ENCODE measurements around the gene CENPO.
"Not testable (repeated sequence)": the region's sequence is repeated elsewhere in the genome, so short reads cannot be mapped to it uniquely, and the experiment has no call there.

Gene CENPO

GRCh38 chr2:24833821-24834732 is 40.9 kb downstream of the CENPO start:
- Histone ChIP-seq H3K36me3 (ENCODE audit: insufficient read depth, insufficient read length, low read length) (peaks cover 27% of the 10 kb centered on the region), H3K9ac (ENCODE audit: insufficient read length, low read depth) (no peak overlapping the region), H3K9me3 (ENCODE audit: insufficient read depth, low read length) (peaks cover 6% of the 10 kb centered on the region; the same call in 1 of the 2 replicates), H3K27me3 (ENCODE audit: insufficient read depth, insufficient read length) (no peaks in the 10 kb centered on the region), H3K4me1 (ENCODE audit: insufficient read depth, insufficient read length) (peaks cover 17% of the 10 kb centered on the region), H3K4me3 (ENCODE audit: insufficient read length, low read depth) (no peak overlapping the region)
- DNase-seq (ENCODE audit: low read depth, low spot score), result no peak
- TF ChIP-seq YY1 (IDR thresholded peaks at IDR 0.05; ENCODE audit: insufficient read depth, insufficient read length) (no peak), ZNF274 (IDR thresholded peaks at IDR 0.05; ENCODE audit: low read depth, low read length) (no peak)

- peaks cover 30% of the 10 kb centered on the region for H3K36me3 ChIP-seq (ENCODE audit: insufficient read depth, insufficient read length, low read length)
- no peak for DNase-seq (ENCODE audit: low read depth, low spot score)
- H3K9me3 ChIP-seq (ENCODE audit: insufficient read depth, low read length), result peaks cover 6% of the 10 kb centered on the region; the same call in 1 of the 2 replicates
- no peak overlapping the region for H3K4me3 ChIP-seq (ENCODE audit: insufficient read length, low read depth)
- TF ChIP-seq YY1 (IDR thresholded peaks at IDR 0.05; ENCODE audit: insufficient read depth, insufficient read length), result no peak
- TF ChIP-seq SUZ12 (IDR thresholded peaks at IDR 0.05; ENCODE audit: extremely low read depth, insufficient read depth, insufficient read length), result no peak
- TF ChIP-seq ZNF274 (IDR thresholded peaks at IDR 0.05; ENCODE audit: low read depth, low read length), result no peak
- H3K27me3 ChIP-seq (ENCODE audit: insufficient read depth, insufficient read length), result no peaks in the 10 kb centered on the region
- no peak overlapping the region for H3K9ac ChIP-seq (ENCODE audit: insufficient read length, low read depth)
- H3K4me1 ChIP-seq (ENCODE audit: insufficient read depth, insufficient read length), result peaks cover 17% of the 10 kb centered on the region
Measured at GRCh38 chr2:24834733-24835395, 41.6 kb downstream of the CENPO start.

- H3K36me3 ChIP-seq (ENCODE audit: insufficient read depth, insufficient read length, low read length), result peaks cover 28% of the 10 kb centered on the region
- DNase-seq (ENCODE audit: low read depth, low spot score); H3K27me3 ChIP-seq (ENCODE audit: insufficient read depth, insufficient read length); H3K4me3 ChIP-seq (ENCODE audit: insufficient read length, low read depth); H3K9me3 ChIP-seq (ENCODE audit: insufficient read depth, low read length); H3K9ac ChIP-seq (ENCODE audit: insufficient read length, low read depth): not testable (repeated sequence)
- H3K4me1 ChIP-seq (ENCODE audit: insufficient read depth, insufficient read length), result peaks cover 17% of the 10 kb centered on the region
Measured at GRCh38 chr2:24835411-24835810, 42.2 kb downstream of the CENPO start.

GRCh38 chr2:24836206-24836605 is 43.0 kb downstream of the CENPO start:
- Histone ChIP-seq H3K27me3 (ENCODE audit: insufficient read depth, insufficient read length) (no peaks in the 10 kb centered on the region), H3K36me3 (ENCODE audit: insufficient read depth, insufficient read length, low read length) (peaks cover 26% of the 10 kb centered on the region), H3K9me3 (ENCODE audit: insufficient read depth, low read length) (peaks cover 6% of the 10 kb centered on the region; the same call in 1 of the 2 replicates), H3K4me1 (ENCODE audit: insufficient read depth, insufficient read length) (peaks cover 17% of the 10 kb centered on the region), H3K9ac (ENCODE audit: insufficient read length, low read depth) (no peak overlapping the region), H3K4me3 (ENCODE audit: insufficient read length, low read depth) (no peak overlapping the region)
- TF ChIP-seq YY1 (IDR thresholded peaks at IDR 0.05; ENCODE audit: insufficient read depth, insufficient read length) (no peak), ZNF274 (IDR thresholded peaks at IDR 0.05; ENCODE audit: low read depth, low read length) (no peak), SUZ12 (IDR thresholded peaks at IDR 0.05; ENCODE audit: extremely low read depth, insufficient read depth, insufficient read length) (no peak)
- DNase-seq (ENCODE audit: low read depth, low spot score), result no peak

- Histone ChIP-seq H3K9ac (ENCODE audit: insufficient read length, low read depth) (no peak overlapping the region), H3K27me3 (ENCODE audit: insufficient read depth, insufficient read length) (no peaks in the 10 kb centered on the region), H3K4me1 (ENCODE audit: insufficient read depth, insufficient read length) (peaks cover 17% of the 10 kb centered on the region), H3K4me3 (ENCODE audit: insufficient read length, low read depth) (no peak overlapping the region), H3K9me3 (ENCODE audit: insufficient read depth, low read length) (peaks cover 6% of the 10 kb centered on the region; the same call in 1 of the 2 replicates), H3K36me3 (ENCODE audit: insufficient read depth, insufficient read length, low read length) (peaks cover 26% of the 10 kb centered on the region)
- no peak for TF ChIP-seq SUZ12 (IDR thresholded peaks at IDR 0.05; ENCODE audit: extremely low read depth, insufficient read depth, insufficient read length)
- no peak for TF ChIP-seq YY1 (IDR thresholded peaks at IDR 0.05; ENCODE audit: insufficient read depth, insufficient read length)
- no peak for TF ChIP-seq ZNF274 (IDR thresholded peaks at IDR 0.05; ENCODE audit: low read depth, low read length)
- DNase-seq (ENCODE audit: low read depth, low spot score), result no peak
Measured at GRCh38 chr2:24836706-24837105, 43.5 kb downstream of the CENPO start.

DNA sequence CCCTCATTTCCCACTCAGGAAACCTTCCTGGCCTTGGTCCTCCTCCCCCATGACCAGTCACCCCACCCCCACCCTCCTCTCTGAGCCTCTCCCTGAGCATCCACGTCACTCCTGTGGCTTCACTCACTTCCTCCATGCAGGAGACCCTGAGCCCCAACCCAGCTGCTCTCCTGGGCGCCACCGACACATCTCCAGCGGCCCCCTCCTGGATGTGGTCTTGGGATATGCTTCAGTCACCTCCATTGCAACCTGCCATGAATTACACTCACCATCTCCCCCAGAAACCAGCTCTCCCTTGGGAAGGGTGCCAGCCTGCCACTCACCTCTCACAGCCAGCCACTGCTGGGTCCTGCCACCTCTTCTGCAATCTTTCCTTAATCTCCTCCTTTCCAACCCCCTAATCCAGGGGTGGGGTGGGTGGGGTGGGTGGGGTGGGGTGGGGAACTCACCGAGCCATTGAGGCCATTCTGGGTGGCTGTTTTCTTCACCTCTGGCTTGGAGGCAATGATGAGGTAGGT is 44.8 kb downstream of the CENPO start:
- TF ChIP-seq SUZ12 (IDR thresholded peaks at IDR 0.05; ENCODE audit: extremely low read depth, insufficient read depth, insufficient read length) (no peak), ZNF274 (IDR thresholded peaks at IDR 0.05; ENCODE audit: low read depth, low read length) (no peak), YY1 (IDR thresholded peaks at IDR 0.05; ENCODE audit: insufficient read depth, insufficient read length) (no peak)
- H3K36me3 ChIP-seq (ENCODE audit: insufficient read depth, insufficient read length, low read length), result peaks cover 26% of the 10 kb centered on the region
- no peak overlapping the region for H3K4me3 ChIP-seq (ENCODE audit: insufficient read length, low read depth)
- H3K4me1 ChIP-seq (ENCODE audit: insufficient read depth, insufficient read length), result peaks cover 13% of the 10 kb centered on the region
- no peaks in the 10 kb centered on the region for H3K27me3 ChIP-seq (ENCODE audit: insufficient read depth, insufficient read length)
- no peak overlapping the region for H3K9ac ChIP-seq (ENCODE audit: insufficient read length, low read depth)
- peaks cover 6% of the 10 kb centered on the region; the same call in 1 of the 2 replicates for H3K9me3 ChIP-seq (ENCODE audit: insufficient read depth, low read length)
- DNase-seq (ENCODE audit: low read depth, low spot score), result no peak

DNA sequence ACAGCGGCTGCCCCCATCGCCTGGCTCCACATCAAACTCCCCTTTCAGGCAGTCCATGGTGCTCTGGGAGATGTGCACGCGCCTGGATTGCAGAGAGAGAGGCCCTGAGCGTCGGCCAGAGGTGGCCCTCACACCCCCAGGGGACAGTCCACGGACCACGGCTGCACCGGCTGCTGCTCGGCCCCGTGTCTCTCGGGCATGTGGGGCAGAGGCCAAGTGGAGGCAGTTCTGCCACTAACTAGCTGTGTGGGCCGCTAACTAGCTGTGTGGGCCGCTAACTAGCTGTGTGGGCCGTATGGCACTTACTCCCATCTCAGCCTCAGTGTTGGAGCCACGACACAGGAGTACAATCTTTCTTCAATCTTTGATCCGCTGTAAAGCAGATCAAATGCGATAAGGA is 45.3 kb downstream of the CENPO start:
- TF ChIP-seq YY1 (IDR thresholded peaks at IDR 0.05; ENCODE audit: insufficient read depth, insufficient read length), result no peak
- TF ChIP-seq ZNF274 (IDR thresholded peaks at IDR 0.05; ENCODE audit: low read depth, low read length), result no peak
- no peak for TF ChIP-seq SUZ12 (IDR thresholded peaks at IDR 0.05; ENCODE audit: extremely low read depth, insufficient read depth, insufficient read length)

More for the DNA sequence above, 45.3 kb downstream of the CENPO start:
- H3K9me3 ChIP-seq (ENCODE audit: insufficient read depth, low read length), result peaks cover 6% of the 10 kb centered on the region; the same call in 1 of the 2 replicates
- H3K4me3 ChIP-seq (ENCODE audit: insufficient read length, low read depth), result no peak overlapping the region
- DNase-seq (ENCODE audit: low read depth, low spot score), result no peak
- H3K36me3 ChIP-seq (ENCODE audit: insufficient read depth, insufficient read length, low read length), result peaks cover 26% of the 10 kb centered on the region
- no peak overlapping the region for H3K9ac ChIP-seq (ENCODE audit: insufficient read length, low read depth)
- peaks cover 8% of the 10 kb centered on the region for H3K4me1 ChIP-seq (ENCODE audit: insufficient read depth, insufficient read length)
- H3K27me3 ChIP-seq (ENCODE audit: insufficient read depth, insufficient read length), result no peaks in the 10 kb centered on the region
